ENCODE data around the gene CLCF1.

CLCF1 gene

GRCh38 chr11:67387069-67387468 lies 13.7 kb upstream of the CLCF1 start:
- Histone ChIP-seq H3K4me2 (no peak overlapping the region), H3K9ac (no peak overlapping the region), H4K20me1 (ENCODE audit: insufficient read depth) (no peaks in the 10 kb centered on the region), H3K27ac (no peak overlapping the region), H3K4me1 (ENCODE audit: low read depth, poor library complexity, severe bottlenecking) (peaks cover 8% of the 10 kb centered on the region), H3K79me2 (ENCODE audit: insufficient read depth, low read depth) (no peaks in the 10 kb centered on the region; the same call in 1 of the 2 replicates), H2AFZ (ENCODE audit: low read depth) (no peak overlapping the region), H3K36me3 (ENCODE audit: insufficient read depth) (no peaks in the 10 kb centered on the region), H3K4me3 (IDR thresholded peaks at IDR 0.05; ENCODE audit: insufficient read depth, low read depth, low read length) (no peak overlapping the region), H3K27me3 (ENCODE audit: insufficient read depth, low read depth) (peaks cover 19% of the 10 kb centered on the region)
- TF ChIP-seq CTCF (conservative IDR thresholded peaks at IDR 0.05; ENCODE audit: low read depth, low read length) = no peak

GRCh38 chr11:67384851-67385366 lies 11.5 kb upstream of the CLCF1 start:
- TF ChIP-seq CTCF (conservative IDR thresholded peaks at IDR 0.05; ENCODE audit: low read depth, low read length) = no peak
- H3K27ac ChIP-seq = no peak overlapping the region
- no peak overlapping the region for H3K4me3 ChIP-seq (IDR thresholded peaks at IDR 0.05; ENCODE audit: insufficient read depth, low read depth, low read length)
- no peaks in the 10 kb centered on the region for H4K20me1 ChIP-seq (ENCODE audit: insufficient read depth)
- H3K9ac ChIP-seq = no peak overlapping the region
- H3K79me2 ChIP-seq (ENCODE audit: insufficient read depth, low read depth) = no peaks in the 10 kb centered on the region
- H3K27me3 ChIP-seq (ENCODE audit: insufficient read depth, low read depth) = peaks cover 22% of the 10 kb centered on the region
- H3K36me3 ChIP-seq (ENCODE audit: insufficient read depth) = no peaks in the 10 kb centered on the region
- H2AFZ ChIP-seq (ENCODE audit: low read depth) = no peak overlapping the region
- H3K4me2 ChIP-seq = no peak overlapping the region
- H3K4me1 ChIP-seq (ENCODE audit: low read depth, poor library complexity, severe bottlenecking) = peaks cover 4% of the 10 kb centered on the region

- no peak overlapping the region for H3K27ac ChIP-seq
- no peak overlapping the region; the same call in 1 of the 2 replicates for H2AFZ ChIP-seq (ENCODE audit: low read depth)
Measured at GRCh38 chr11:67382276-67383136, 9.1 kb upstream of the CLCF1 start.

GRCh38 chr11:67381244-67381972 lies 8.0 kb upstream of the CLCF1 start:
- peaks cover 4% of the 10 kb centered on the region for H3K4me1 ChIP-seq (ENCODE audit: low read depth, poor library complexity, severe bottlenecking)
- no peak for TF ChIP-seq CTCF (conservative IDR thresholded peaks at IDR 0.05; ENCODE audit: low read depth, low read length)

More at GRCh38 chr11:67382276-67383136, 9.1 kb upstream of the CLCF1 start:
- H3K79me2 ChIP-seq (ENCODE audit: insufficient read depth, low read depth) = no peaks in the 10 kb centered on the region
- no peak overlapping the region for H3K4me3 ChIP-seq (IDR thresholded peaks at IDR 0.05; ENCODE audit: insufficient read depth, low read depth, low read length)
- H3K27me3 ChIP-seq (ENCODE audit: insufficient read depth, low read depth) = peaks cover 24% of the 10 kb centered on the region
- peaks cover 4% of the 10 kb centered on the region for H3K4me1 ChIP-seq (ENCODE audit: low read depth, poor library complexity, severe bottlenecking)
- peak; percentile 85 for TF ChIP-seq CTCF (conservative IDR thresholded peaks at IDR 0.05; ENCODE audit: low read depth, low read length)
- H3K4me2 ChIP-seq = no peak overlapping the region
- H3K36me3 ChIP-seq (ENCODE audit: insufficient read depth) = no peaks in the 10 kb centered on the region
- no peaks in the 10 kb centered on the region for H4K20me1 ChIP-seq (ENCODE audit: insufficient read depth)
- no peak overlapping the region for H3K9ac ChIP-seq

More at GRCh38 chr11:67381244-67381972, 8.0 kb upstream of the CLCF1 start:
- no peak overlapping the region for H3K9ac ChIP-seq
- H3K79me2 ChIP-seq (ENCODE audit: insufficient read depth, low read depth) = no peaks in the 10 kb centered on the region
- H3K36me3 ChIP-seq (ENCODE audit: insufficient read depth) = no peaks in the 10 kb centered on the region
- no peak overlapping the region for H3K4me3 ChIP-seq (IDR thresholded peaks at IDR 0.05; ENCODE audit: insufficient read depth, low read depth, low read length)
- no peak overlapping the region for H3K4me2 ChIP-seq
- H3K27ac ChIP-seq = no peak overlapping the region
- no peaks in the 10 kb centered on the region for H4K20me1 ChIP-seq (ENCODE audit: insufficient read depth)
- peaks cover 35% of the 10 kb centered on the region for H3K27me3 ChIP-seq (ENCODE audit: insufficient read depth, low read depth)
- no peak overlapping the region for H2AFZ ChIP-seq (ENCODE audit: low read depth)
